Neural cell (in vitro differentiated cells): ENCODE data around the gene PRRC2B.

Experiments used
- EP300 ChIP-seq: fragments of 450-650 bp; conservative IDR thresholded peaks from 2 replicates; pipeline ENCODE4 v1.6.1; 2014; ENCODE audit warnings: antibody characterized with exemption, mild to moderate bottlenecking, moderate library complexity; ENCODE audit not compliant: poor library complexity, severe bottlenecking
- EZH2 ChIP-seq: fragments of 200-600, 300-800 bp; shearing (Covaris generic), sonication (generic); IDR thresholded peaks from 2 replicates; pipeline ENCODE4 v1.6.1; 2014; ENCODE audit warnings: antibody characterized with exemption, low read length, borderline replicate concordance, mild to moderate bottlenecking; ENCODE audit not compliant: insufficient read depth, poor library complexity, severe bottlenecking
- MXI1 ChIP-seq: fragments of 450-650 bp; conservative IDR thresholded peaks from 2 replicates; pipeline ENCODE4 v1.6.1; 2014; ENCODE audit warnings: antibody characterized with exemption, mild to moderate bottlenecking; ENCODE audit not compliant: poor library complexity, severe bottlenecking
- POLR2AphosphoS5 ChIP-seq: IDR thresholded peaks from 2 replicates; pipeline ENCODE4 v1.6.1; 2012
- RAD21 ChIP-seq: fragments of 450-650 bp; conservative IDR thresholded peaks from 2 replicates; pipeline ENCODE4 v1.6.1; 2014; ENCODE audit warnings: antibody characterized with exemption, mild to moderate bottlenecking, moderate library complexity
- SMC3 ChIP-seq: fragments of 450-650 bp; conservative IDR thresholded peaks from 2 replicates; pipeline ENCODE4 v1.6.1; 2014; ENCODE audit warnings: antibody characterized with exemption, mild to moderate bottlenecking, moderate library complexity; ENCODE audit not compliant: poor library complexity
- TAF1 ChIP-seq: IDR thresholded peaks from 2 replicates; pipeline ENCODE4 v1.6.1; 2012; ENCODE audit warnings: low read depth
- TF ChIP-seq, protein P1 (sequence below): fragments of 450-650 bp; IDR thresholded peaks from 2 replicates; pipeline ENCODE4 v1.5.1; 2014; ENCODE audit warnings: antibody characterized with exemption, mild to moderate bottlenecking, moderate library complexity; ENCODE audit not compliant: poor library complexity, severe bottlenecking
- TF ChIP-seq, protein P2 (sequence below): IDR thresholded peaks from 2 replicates; pipeline ENCODE4 v1.6.1; 2012; ENCODE audit warnings: borderline replicate concordance

DNA sequence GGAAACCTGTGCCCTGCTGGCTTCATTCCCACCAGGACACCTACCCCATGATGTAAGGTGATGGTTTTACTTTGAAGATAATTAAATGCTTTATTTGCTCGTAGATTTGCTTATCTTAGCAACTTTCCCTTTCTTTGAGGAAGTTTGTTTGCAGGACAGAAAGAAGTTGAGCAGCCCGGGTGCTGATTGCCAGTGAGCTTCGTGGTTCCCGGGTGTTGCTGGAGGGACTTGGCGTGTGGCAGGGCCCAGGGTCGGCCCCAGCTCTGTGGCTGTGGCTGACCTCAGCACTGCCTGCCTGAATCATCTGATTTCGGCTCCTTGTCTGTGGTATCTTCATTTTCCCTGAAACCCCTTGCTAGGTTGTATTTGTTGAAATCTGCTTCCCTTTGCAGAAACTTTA, 117.5 kb downstream of the PRRC2B start:
- TF ChIP-seq, protein P1, sequence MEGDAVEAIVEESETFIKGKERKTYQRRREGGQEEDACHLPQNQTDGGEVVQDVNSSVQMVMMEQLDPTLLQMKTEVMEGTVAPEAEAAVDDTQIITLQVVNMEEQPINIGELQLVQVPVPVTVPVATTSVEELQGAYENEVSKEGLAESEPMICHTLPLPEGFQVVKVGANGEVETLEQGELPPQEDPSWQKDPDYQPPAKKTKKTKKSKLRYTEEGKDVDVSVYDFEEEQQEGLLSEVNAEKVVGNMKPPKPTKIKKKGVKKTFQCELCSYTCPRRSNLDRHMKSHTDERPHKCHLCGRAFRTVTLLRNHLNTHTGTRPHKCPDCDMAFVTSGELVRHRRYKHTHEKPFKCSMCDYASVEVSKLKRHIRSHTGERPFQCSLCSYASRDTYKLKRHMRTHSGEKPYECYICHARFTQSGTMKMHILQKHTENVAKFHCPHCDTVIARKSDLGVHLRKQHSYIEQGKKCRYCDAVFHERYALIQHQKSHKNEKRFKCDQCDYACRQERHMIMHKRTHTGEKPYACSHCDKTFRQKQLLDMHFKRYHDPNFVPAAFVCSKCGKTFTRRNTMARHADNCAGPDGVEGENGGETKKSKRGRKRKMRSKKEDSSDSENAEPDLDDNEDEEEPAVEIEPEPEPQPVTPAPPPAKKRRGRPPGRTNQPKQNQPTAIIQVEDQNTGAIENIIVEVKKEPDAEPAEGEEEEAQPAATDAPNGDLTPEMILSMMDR = no peak
- TF ChIP-seq EZH2 (no peak), POLR2AphosphoS5 (no peak), SMC3 (no peak), TAF1 (no peak), EP300 (no peak), RAD21 (no peak), MXI1 (no peak)
- TF ChIP-seq, protein P2, sequence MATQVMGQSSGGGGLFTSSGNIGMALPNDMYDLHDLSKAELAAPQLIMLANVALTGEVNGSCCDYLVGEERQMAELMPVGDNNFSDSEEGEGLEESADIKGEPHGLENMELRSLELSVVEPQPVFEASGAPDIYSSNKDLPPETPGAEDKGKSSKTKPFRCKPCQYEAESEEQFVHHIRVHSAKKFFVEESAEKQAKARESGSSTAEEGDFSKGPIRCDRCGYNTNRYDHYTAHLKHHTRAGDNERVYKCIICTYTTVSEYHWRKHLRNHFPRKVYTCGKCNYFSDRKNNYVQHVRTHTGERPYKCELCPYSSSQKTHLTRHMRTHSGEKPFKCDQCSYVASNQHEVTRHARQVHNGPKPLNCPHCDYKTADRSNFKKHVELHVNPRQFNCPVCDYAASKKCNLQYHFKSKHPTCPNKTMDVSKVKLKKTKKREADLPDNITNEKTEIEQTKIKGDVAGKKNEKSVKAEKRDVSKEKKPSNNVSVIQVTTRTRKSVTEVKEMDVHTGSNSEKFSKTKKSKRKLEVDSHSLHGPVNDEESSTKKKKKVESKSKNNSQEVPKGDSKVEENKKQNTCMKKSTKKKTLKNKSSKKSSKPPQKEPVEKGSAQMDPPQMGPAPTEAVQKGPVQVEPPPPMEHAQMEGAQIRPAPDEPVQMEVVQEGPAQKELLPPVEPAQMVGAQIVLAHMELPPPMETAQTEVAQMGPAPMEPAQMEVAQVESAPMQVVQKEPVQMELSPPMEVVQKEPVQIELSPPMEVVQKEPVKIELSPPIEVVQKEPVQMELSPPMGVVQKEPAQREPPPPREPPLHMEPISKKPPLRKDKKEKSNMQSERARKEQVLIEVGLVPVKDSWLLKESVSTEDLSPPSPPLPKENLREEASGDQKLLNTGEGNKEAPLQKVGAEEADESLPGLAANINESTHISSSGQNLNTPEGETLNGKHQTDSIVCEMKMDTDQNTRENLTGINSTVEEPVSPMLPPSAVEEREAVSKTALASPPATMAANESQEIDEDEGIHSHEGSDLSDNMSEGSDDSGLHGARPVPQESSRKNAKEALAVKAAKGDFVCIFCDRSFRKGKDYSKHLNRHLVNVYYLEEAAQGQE = no peak
